OCI-LY3 (cell line): ENCODE results near the gene KRT16.

Source experiments
- EZH2phosphoT487 ChIP-seq: fragments of 200-600 bp; shearing (Covaris generic); IDR thresholded peaks from 2 replicates; pipeline ENCODE4 v1.6.1; 2018; ENCODE audit warnings: antibody characterized with exemption, mixed run types, low read depth
- TF ChIP-seq, protein P1 (sequence below): fragments of 200-600, 300-600 bp; sonication (generic); IDR thresholded peaks from 2 replicates; pipeline ENCODE4 v1.5.1; 2014; ENCODE audit warnings: antibody characterized with exemption, low read length, low read depth

DNA sequence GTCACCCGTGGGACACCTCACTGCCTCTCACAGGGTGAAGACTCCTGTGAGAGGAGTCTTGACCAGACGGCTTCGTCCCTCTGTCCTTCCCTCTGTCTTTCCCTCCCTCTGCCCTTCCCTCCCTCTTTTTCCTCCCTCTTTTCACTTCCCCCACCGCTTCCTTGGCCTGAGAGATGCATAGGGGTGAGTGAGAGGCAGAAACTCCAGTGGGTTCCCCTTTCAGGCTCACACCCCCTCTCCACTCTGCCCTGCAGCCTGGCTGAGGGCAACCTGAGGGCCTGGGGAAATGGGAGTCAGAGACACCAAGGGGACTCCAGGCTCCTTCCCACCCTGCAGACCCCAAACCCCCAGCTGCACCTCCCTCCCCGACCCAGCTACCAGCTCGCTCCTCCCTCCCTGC lies 26.4 kb upstream of the KRT16 start:
- TF ChIP-seq, protein P1, sequence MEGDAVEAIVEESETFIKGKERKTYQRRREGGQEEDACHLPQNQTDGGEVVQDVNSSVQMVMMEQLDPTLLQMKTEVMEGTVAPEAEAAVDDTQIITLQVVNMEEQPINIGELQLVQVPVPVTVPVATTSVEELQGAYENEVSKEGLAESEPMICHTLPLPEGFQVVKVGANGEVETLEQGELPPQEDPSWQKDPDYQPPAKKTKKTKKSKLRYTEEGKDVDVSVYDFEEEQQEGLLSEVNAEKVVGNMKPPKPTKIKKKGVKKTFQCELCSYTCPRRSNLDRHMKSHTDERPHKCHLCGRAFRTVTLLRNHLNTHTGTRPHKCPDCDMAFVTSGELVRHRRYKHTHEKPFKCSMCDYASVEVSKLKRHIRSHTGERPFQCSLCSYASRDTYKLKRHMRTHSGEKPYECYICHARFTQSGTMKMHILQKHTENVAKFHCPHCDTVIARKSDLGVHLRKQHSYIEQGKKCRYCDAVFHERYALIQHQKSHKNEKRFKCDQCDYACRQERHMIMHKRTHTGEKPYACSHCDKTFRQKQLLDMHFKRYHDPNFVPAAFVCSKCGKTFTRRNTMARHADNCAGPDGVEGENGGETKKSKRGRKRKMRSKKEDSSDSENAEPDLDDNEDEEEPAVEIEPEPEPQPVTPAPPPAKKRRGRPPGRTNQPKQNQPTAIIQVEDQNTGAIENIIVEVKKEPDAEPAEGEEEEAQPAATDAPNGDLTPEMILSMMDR = no peak
- no peak for TF ChIP-seq EZH2phosphoT487
